ENCODE measurements around the gene NHSL2. TPM values are rescaled to one million over a fixed set of nuclear protein-coding genes. Genes with fewer than 3 reads are reported as not detected.
A peak's percentile ranks its signal among the peaks of the same experiment; 100 is the strongest.

The NHSL2 gene
- total and polyA plus RNA-seq, 2 experiments from 2014 or later = 4.7 to 9.5 TPM

DNA sequence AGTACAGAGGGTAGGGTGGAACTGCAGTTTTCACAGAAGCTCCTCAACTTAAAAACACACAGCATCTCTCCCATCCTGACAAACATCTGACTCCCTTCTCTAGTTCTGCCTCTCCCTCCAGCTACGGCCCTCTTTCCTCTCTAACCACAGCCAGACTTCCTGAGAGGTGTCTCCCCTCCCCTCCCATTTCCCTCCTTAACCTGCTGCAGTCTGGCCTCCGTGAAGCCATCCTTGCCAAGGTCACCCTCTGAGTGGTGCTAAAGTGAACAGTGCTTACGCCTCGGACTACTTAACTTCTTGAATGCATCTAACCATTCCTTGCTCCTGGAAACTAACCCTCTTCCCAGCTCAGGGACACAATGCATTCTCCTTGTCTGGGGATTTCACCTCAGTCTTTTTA is 167.8 kb downstream of the NHSL2 start:
- Histone ChIP-seq H3K27me3 (ENCODE audit: insufficient read depth) (no peaks in the 10 kb centered on the region), H3K36me3 (ENCODE audit: insufficient read depth) (no peaks in the 10 kb centered on the region), H3K79me2 (replicated peaks; ENCODE audit: insufficient read depth) (no peaks in the 10 kb centered on the region), H3K4me3 (no peak overlapping the region), H4K20me1 (replicated peaks; ENCODE audit: insufficient read depth) (no peaks in the 10 kb centered on the region), H3F3A (replicated peaks; ENCODE audit: low read depth) (no peaks in the 10 kb centered on the region), H2AFZ (no peak overlapping the region), H3K4me2 (no peak overlapping the region), H3K4me1 (ENCODE audit: insufficient read depth) (no peaks in the 10 kb centered on the region), H3K9me2 (ENCODE audit: insufficient read depth) (no peaks in the 10 kb centered on the region), H3K27ac (ENCODE audit: low read depth) (no peak overlapping the region)
- H3K4me1 Mint-ChIP-seq = peaks cover 19% of the 10 kb centered on the region
- no peak for TF ChIP-seq EZH2phosphoT487 (IDR thresholded peaks at IDR 0.05; ENCODE audit: unreplicated experiment)
- no peak for TF ChIP-seq EZH2 (IDR thresholded peaks at IDR 0.05; ENCODE audit: low read depth, unreplicated experiment)
- TF ChIP-seq CREB1 (CRISPR knock-in tag; IDR thresholded peaks at IDR 0.05; ENCODE audit: low read depth) = no peak
- TF ChIP-seq ZNF462 (CRISPR knock-in tag; IDR thresholded peaks at IDR 0.05) = no peak
- no peak for TF ChIP-seq ZNF331 (CRISPR knock-in tag; IDR thresholded peaks at IDR 0.05; ENCODE audit: low read depth)
- H3K4me3 Mint-ChIP-seq = no peak overlapping the region
- no peaks in the 10 kb centered on the region for H3K9me3 Mint-ChIP-seq
- DNase-seq (ENCODE audit: low spot score) = no peak
- H3K27ac Mint-ChIP-seq = no peak overlapping the region
- peaks cover 5% of the 10 kb centered on the region for H3K27me3 Mint-ChIP-seq (ENCODE audit: insufficient read depth, low read depth, poor library complexity)
- H3K36me3 Mint-ChIP-seq (ENCODE audit: low read depth) = no peaks in the 10 kb centered on the region
- ATAC-seq = no peak

DNA sequence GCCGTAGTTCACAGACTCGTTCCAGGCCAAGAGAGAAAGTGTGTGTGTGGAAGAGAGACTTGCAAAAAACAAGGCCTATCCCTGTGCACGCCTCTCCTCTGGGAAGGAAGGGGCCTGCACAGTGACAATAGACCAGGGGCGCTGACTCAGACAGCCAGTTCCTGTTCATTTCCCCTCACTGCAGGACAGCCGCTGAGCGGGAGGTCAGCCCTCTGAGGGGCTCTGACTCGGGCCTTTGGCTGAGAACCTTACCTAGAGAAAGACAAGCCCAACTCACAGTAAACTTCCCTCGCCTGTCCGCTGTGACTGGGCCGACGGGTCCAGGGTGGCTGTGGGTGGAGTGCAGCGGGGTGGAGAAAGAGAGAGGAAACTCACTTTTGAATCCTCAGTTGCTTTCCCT is 169.0 kb downstream of the NHSL2 start:
- Histone ChIP-seq H3K9me2 (ENCODE audit: insufficient read depth) (no peaks in the 10 kb centered on the region), H3F3A (replicated peaks; ENCODE audit: low read depth) (no peaks in the 10 kb centered on the region), H2AFZ (no peak overlapping the region), H4K20me1 (replicated peaks; ENCODE audit: insufficient read depth) (no peaks in the 10 kb centered on the region), H3K27me3 (ENCODE audit: insufficient read depth) (no peaks in the 10 kb centered on the region), H3K4me3 (no peak overlapping the region), H3K4me1 (ENCODE audit: insufficient read depth) (no peaks in the 10 kb centered on the region), H3K79me2 (replicated peaks; ENCODE audit: insufficient read depth) (no peaks in the 10 kb centered on the region), H3K36me3 (ENCODE audit: insufficient read depth) (no peaks in the 10 kb centered on the region), H3K27ac (ENCODE audit: low read depth) (no peak overlapping the region), H3K4me2 (no peak overlapping the region)
- H3K9me3 Mint-ChIP-seq = no peaks in the 10 kb centered on the region
- H3K4me3 Mint-ChIP-seq = no peak overlapping the region
- H3K4me1 Mint-ChIP-seq = peaks cover 21% of the 10 kb centered on the region
- no peaks in the 10 kb centered on the region for H3K36me3 Mint-ChIP-seq (ENCODE audit: low read depth)
- ATAC-seq (no peak), DNase-seq (ENCODE audit: low spot score) (no peak)
- H3K27me3 Mint-ChIP-seq (ENCODE audit: insufficient read depth, low read depth, poor library complexity) = peaks cover 5% of the 10 kb centered on the region
- H3K27ac Mint-ChIP-seq = peak overlapping the region; percentile 81; the same call in 1 of the 2 replicates
- TF ChIP-seq ZNF114 (CRISPR knock-in tag; IDR thresholded peaks at IDR 0.05) = no peak
- TF ChIP-seq REST (IDR thresholded peaks at IDR 0.05; ENCODE audit: unreplicated experiment) = no peak
- TF ChIP-seq ZNF331 (CRISPR knock-in tag; IDR thresholded peaks at IDR 0.05; ENCODE audit: low read depth) = no peak
- TF ChIP-seq EZH2 (IDR thresholded peaks at IDR 0.05; ENCODE audit: low read depth, unreplicated experiment) = no peak
- no peak for TF ChIP-seq POLR2AphosphoS5 (IDR thresholded peaks at IDR 0.05; ENCODE audit: low read depth)
- TF ChIP-seq STAT1 (IDR thresholded peaks at IDR 0.05; ENCODE audit: unreplicated experiment) = no peak
- TF ChIP-seq, protein P1, sequence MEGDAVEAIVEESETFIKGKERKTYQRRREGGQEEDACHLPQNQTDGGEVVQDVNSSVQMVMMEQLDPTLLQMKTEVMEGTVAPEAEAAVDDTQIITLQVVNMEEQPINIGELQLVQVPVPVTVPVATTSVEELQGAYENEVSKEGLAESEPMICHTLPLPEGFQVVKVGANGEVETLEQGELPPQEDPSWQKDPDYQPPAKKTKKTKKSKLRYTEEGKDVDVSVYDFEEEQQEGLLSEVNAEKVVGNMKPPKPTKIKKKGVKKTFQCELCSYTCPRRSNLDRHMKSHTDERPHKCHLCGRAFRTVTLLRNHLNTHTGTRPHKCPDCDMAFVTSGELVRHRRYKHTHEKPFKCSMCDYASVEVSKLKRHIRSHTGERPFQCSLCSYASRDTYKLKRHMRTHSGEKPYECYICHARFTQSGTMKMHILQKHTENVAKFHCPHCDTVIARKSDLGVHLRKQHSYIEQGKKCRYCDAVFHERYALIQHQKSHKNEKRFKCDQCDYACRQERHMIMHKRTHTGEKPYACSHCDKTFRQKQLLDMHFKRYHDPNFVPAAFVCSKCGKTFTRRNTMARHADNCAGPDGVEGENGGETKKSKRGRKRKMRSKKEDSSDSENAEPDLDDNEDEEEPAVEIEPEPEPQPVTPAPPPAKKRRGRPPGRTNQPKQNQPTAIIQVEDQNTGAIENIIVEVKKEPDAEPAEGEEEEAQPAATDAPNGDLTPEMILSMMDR (conservative IDR thresholded peaks at IDR 0.05; ENCODE audit: low read depth in 2 of 2) = no peak
- no peak for TF ChIP-seq JUNB (IDR thresholded peaks at IDR 0.05; ENCODE audit: unreplicated experiment)
- no peak for TF ChIP-seq CREB1 (CRISPR knock-in tag; IDR thresholded peaks at IDR 0.05; ENCODE audit: low read depth)

All from GM23338 (cell line).